Activated CD4-positive, alpha-beta memory T cell treated with anti-CD3 and anti-CD28 coated beads for 36 hours (primary cell): ENCODE measurements around the gene ZNF747. TPM values are rescaled to one million over a fixed set of nuclear protein-coding genes. Genes with fewer than 3 reads are reported as not detected.
A peak's percentile ranks its signal among the peaks of the same experiment; 100 is the strongest.

ENCODE experiments used
- CTCF ChIA-PET: fragments of 350-600 bp; sonication (Branson Sonifier 250); formaldehyde crosslinking; loops from one replicate; lab custom pipeline; 2021; ENCODE audit warnings: antibody characterized with exemption, inconsistent platforms; lab: Charles Lee
- POLR2A ChIA-PET: fragments of 350-600 bp; sonication (Branson Sonifier 250); formaldehyde crosslinking; loops from one replicate; lab custom pipeline; 2021; ENCODE audit warnings: antibody characterized with exemption; lab: Charles Lee
- DNase-seq: peaks from one replicate; pipeline ENCODE4 v3.0.0-alpha.2; 2020
- H3K27ac Mint-ChIP-seq: one replicate; pipeline ENCODE4 v1.8.0; 2021; ENCODE audit warnings: mixed read lengths
- H3K27me3 Mint-ChIP-seq: one replicate; pipeline ENCODE4 v1.8.0; 2021; ENCODE audit warnings: mixed read lengths
- H3K36me3 Mint-ChIP-seq: one replicate; pipeline ENCODE4 v1.8.0; 2021; ENCODE audit warnings: mixed read lengths
- H3K4me1 Mint-ChIP-seq: one replicate; pipeline ENCODE4 v1.8.0; 2021; ENCODE audit warnings: low read depth, mixed read lengths
- H3K4me3 Mint-ChIP-seq: one replicate; pipeline ENCODE4 v1.8.0; 2021; ENCODE audit warnings: mild to moderate bottlenecking, mixed read lengths
- H3K9me3 Mint-ChIP-seq: one replicate; pipeline ENCODE4 v1.8.0; 2021; ENCODE audit warnings: mixed read lengths
- intact Hi-C: fragments of 100-400 bp; cut with micrococcal nuclease; formaldehyde crosslinking; loops from one replicate; pipeline ENCODE4 v1.15.1; 2023
- total RNA-seq, 2 experiments: library from RNA; stranded (reverse); gene quantifications; one replicate each; pipeline ENCODE4 v1.2.3, GENCODE V29; 2021

Gene ZNF747
- total RNA-seq, 2 experiments from 2014 or later = 7.2 to 7.6 TPM

DNA sequence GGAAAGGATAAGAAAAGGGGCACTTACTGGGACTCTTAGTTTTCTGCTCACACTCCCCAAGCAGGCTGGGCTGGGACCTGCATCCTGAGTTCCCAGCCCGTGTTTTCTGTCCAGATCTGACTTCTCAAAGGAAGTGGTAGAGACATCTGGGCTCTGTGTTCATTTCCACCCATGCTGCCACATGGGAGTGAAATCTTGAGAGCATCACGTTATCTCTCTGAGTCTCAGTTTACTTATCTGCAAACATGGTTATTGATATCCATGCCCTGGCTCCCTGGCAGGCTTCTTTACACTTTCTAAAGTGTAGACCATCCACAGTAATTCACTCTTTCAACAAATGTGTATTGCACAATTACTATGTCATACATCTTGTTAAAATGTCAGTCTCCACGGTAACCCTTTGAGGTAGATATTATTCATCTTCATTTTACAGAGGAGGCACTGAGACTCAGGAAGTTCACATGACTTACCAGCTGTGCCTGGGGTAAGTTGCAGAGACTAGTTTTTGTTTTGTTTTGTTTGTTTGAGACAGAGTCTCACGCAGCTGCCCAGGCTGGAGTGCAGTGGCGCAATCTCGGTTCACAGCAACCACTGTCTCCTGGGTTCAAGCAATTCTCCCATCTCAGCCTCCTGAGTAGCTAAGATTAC, 33.5 kb upstream of the ZNF747 start:
- ChIA-PET CTCF (interaction anchor here (0.7 to 3.0 kb wide), 5 partner anchors 10 to 138 kb away, joined by 4 to 16 read pairs (median 5); partner anchors contain the start of genes DCTPP1 and ZNF764), POLR2A (interaction anchor here (1.0 to 4.5 kb wide), 8 partner anchors 10 to 150 kb away, joined by 3 to 24 read pairs (median 6); partner anchors contain the start of genes ITGAL, ZNF747, ZNF764 and ZNF785)
- peak; percentile 74 for DNase-seq
- H3K36me3 Mint-ChIP-seq = peaks cover 4% of the 10 kb centered on the region
- H3K27me3 Mint-ChIP-seq = no peaks in the 10 kb centered on the region
- peak overlapping the region; percentile 97 for H3K27ac Mint-ChIP-seq
- H3K4me3 Mint-ChIP-seq = peak overlapping the region; percentile 72
- no peaks in the 10 kb centered on the region for H3K9me3 Mint-ChIP-seq
- intact Hi-C loops = loop anchor here (1.0 to 2.0 kb wide), 6 partner anchors 10 to 195 kb away; partner anchors contain the start of genes CFAP119, ITGAL, RNF40 and ZNF764
- peaks cover 36% of the 10 kb centered on the region for H3K4me1 Mint-ChIP-seq

DNA sequence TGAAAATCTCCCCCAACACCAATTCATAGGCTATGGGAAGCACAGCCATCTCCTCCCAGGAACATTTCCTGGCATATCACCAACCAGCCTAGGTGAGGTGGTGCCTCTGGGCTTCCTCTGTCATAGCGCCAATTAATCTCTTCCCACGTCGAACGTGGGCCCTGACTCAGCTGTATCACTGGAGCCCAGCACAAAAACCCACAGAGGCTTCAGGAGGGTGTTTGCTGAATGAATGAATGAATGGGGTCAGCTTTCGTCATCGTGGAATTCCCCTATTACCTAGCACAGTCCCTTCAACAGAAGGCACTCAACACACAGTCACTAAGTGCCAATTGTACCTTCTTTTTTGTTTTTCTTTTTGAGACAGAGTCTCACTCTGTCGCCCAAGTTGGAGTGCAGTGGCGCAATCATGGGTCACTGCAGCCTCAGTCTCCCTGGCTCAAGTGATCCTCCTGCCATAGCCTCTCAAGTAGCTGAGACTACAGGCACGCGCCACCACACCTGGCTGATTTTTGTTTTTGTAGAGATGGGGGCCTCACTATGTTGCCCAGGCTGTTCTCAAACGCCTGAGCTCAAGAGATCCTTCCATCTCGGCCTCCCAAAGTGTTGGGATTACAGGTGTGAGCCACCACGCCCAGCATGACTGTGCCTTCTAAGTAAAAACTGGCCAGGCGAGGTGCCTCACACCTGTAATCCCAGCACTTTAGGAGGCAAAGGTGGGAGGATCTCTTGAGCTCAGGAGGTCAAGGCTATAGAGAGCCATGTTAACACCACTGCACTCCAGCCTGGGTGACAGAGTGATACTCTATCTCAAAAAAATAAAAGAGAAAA, 32.7 kb upstream of the ZNF747 start:
- Mint-ChIP-seq H3K4me3 (peak overlapping the region; percentile 72), H3K27ac (peak overlapping the region; percentile 97), H3K27me3 (no peaks in the 10 kb centered on the region), H3K4me1 (peaks cover 35% of the 10 kb centered on the region), H3K36me3 (peaks cover 4% of the 10 kb centered on the region), H3K9me3 (no peaks in the 10 kb centered on the region)
- ChIA-PET POLR2A (interaction anchor here (1.0 to 4.5 kb wide), 6 partner anchors 10 to 149 kb away, joined by 3 to 24 read pairs (median 12); partner anchors contain the start of genes ZNF747, ZNF764 and ZNF785), CTCF (interaction anchor here (0.6 to 3.0 kb wide), 7 partner anchors 10 to 137 kb away, joined by 3 to 16 read pairs (median 5); partner anchors contain the start of genes DCTPP1, PRR14 and ZNF764)
- intact Hi-C loops = loop anchor here (1.0 kb wide), 1 partner anchor 16 kb away; no protein-coding TSS in a partner anchor
- peak; percentile 88 for DNase-seq

DNA sequence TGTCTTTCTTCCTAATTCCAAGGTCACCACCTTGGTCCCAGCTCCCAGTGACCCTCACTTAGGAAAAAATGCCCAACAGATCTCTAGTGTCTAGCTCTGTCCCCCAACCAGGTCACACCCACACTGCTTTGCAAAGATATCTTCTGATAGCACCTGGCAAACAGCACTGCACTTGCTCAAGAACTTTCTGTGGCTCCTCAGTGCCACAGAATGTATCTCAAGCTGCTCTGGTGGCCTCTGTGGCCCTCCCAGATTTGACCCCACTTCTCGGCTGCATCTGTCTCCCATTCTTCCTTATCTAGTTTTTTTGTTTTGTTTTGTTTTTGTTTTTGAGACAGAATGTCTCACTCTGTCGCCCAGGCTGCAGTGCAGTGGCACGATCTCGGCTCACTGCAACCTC, 31.9 kb upstream of the ZNF747 start:
- ChIA-PET POLR2A (interaction anchor here (0.5 to 4.5 kb wide), 7 partner anchors 9 to 89 kb away, joined by 3 to 24 read pairs (median 8); partner anchors contain the start of genes ZNF747, ZNF764 and ZNF785), CTCF (interaction anchor here (0.6 to 3.0 kb wide), 8 partner anchors 9 to 137 kb away, joined by 3 to 16 read pairs (median 4); partner anchors contain the start of genes DCTPP1, PRR14 and ZNF764)
- Mint-ChIP-seq H3K9me3 (no peaks in the 10 kb centered on the region), H3K36me3 (peaks cover 2% of the 10 kb centered on the region), H3K4me1 (peaks cover 30% of the 10 kb centered on the region), H3K27ac (peak overlapping the region; percentile 97), H3K27me3 (no peaks in the 10 kb centered on the region), H3K4me3 (no peak overlapping the region)
- intact Hi-C loops = no loop called here
- DNase-seq = no peak

GRCh38 chr16:30565984-30566383, 31.3 kb upstream of the ZNF747 start:
- ChIA-PET CTCF (interaction anchor here (0.6 to 3.0 kb wide), 5 partner anchors 30 to 118 kb away, joined by 3 to 14 read pairs (median 3); no protein-coding TSS in a partner anchor), POLR2A (interaction anchor here (0.5 to 4.5 kb wide), 4 partner anchors 20 to 89 kb away, joined by 3 to 24 read pairs (median 3); partner anchors contain the start of genes ZNF747 and ZNF785)
- intact Hi-C loops = no loop called here
- no peak for DNase-seq
- peaks cover 2% of the 10 kb centered on the region for H3K36me3 Mint-ChIP-seq
- H3K27me3 Mint-ChIP-seq = no peaks in the 10 kb centered on the region
- peaks cover 33% of the 10 kb centered on the region for H3K4me1 Mint-ChIP-seq
- H3K27ac Mint-ChIP-seq = peak overlapping the region; percentile 97
- no peak overlapping the region for H3K4me3 Mint-ChIP-seq
- no peaks in the 10 kb centered on the region for H3K9me3 Mint-ChIP-seq

DNA sequence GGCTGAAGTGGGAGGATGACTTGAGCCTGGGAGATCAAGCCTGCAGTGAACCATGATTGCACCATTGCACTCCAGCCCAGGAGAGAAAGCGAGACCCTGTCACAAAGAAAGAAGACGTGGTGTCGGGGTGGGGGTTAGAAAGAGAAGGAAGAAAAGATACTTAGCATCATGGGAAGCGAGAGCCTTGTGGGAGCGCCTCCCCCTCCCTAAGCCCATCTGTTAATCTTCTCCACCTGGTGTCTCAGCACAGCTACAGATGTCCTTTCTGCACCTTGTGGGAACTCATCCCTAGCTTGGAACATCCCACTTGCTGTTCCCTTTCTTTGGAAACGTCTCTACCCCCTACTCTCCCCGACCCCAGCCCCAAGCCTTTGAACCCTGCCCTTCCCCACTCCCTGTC, 30.9 kb upstream of the ZNF747 start:
- H3K4me3 Mint-ChIP-seq = no peak overlapping the region
- ChIA-PET CTCF (interaction anchor here (0.6 to 1.3 kb wide), 3 partner anchors 50 to 117 kb away, joined by 3 read pairs; no protein-coding TSS in a partner anchor), POLR2A (interaction anchor here (1.1 to 4.5 kb wide), 2 partner anchors 20 to 31 kb away, joined by 3 to 24 read pairs; partner anchors contain the start of genes ZNF747 and ZNF785)
- peaks cover 2% of the 10 kb centered on the region for H3K36me3 Mint-ChIP-seq
- DNase-seq = no peak
- no peaks in the 10 kb centered on the region for H3K9me3 Mint-ChIP-seq
- H3K27me3 Mint-ChIP-seq = no peaks in the 10 kb centered on the region
- peaks cover 35% of the 10 kb centered on the region for H3K4me1 Mint-ChIP-seq
- no peak overlapping the region for H3K27ac Mint-ChIP-seq
- intact Hi-C loops = no loop called here

DNA sequence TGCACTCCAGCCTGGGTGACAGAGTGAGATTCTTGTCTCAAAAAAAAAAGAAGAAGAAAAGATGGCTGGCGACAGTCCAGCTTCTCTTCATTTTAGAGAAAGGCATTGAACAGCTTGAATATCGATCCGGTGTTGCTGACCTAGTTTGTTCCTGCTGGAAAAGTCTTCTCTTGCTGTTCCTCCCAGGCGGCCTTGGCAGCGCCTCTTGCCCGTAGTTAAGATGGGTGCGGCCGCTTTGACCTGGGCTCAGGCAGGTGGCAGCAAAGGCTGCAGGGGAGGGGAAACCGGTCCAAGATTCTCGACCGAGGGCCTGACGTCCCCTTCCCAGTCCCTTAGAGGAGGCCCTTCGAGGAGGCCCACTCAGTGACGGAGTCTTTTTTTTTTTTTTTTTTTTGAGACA, 27.4 kb upstream of the ZNF747 start:
- H3K4me3 Mint-ChIP-seq = peak overlapping the region; percentile 79
- no peaks in the 10 kb centered on the region for H3K9me3 Mint-ChIP-seq
- H3K27ac Mint-ChIP-seq = peak overlapping the region; percentile 83
- ChIA-PET POLR2A (interaction anchor here (1.0 kb wide), 1 partner anchor 28 kb away, joined by 5 read pairs; the partner anchor contains the start of gene ZNF747), CTCF (interaction anchor here (0.9 to 1.0 kb wide), 2 partner anchors 27 to 36 kb away, joined by 3 to 4 read pairs; no protein-coding TSS in a partner anchor)
- peaks cover 25% of the 10 kb centered on the region for H3K4me1 Mint-ChIP-seq
- no peak for DNase-seq
- H3K36me3 Mint-ChIP-seq = no peaks in the 10 kb centered on the region
- no peaks in the 10 kb centered on the region for H3K27me3 Mint-ChIP-seq
- intact Hi-C loops = no loop called here

DNA sequence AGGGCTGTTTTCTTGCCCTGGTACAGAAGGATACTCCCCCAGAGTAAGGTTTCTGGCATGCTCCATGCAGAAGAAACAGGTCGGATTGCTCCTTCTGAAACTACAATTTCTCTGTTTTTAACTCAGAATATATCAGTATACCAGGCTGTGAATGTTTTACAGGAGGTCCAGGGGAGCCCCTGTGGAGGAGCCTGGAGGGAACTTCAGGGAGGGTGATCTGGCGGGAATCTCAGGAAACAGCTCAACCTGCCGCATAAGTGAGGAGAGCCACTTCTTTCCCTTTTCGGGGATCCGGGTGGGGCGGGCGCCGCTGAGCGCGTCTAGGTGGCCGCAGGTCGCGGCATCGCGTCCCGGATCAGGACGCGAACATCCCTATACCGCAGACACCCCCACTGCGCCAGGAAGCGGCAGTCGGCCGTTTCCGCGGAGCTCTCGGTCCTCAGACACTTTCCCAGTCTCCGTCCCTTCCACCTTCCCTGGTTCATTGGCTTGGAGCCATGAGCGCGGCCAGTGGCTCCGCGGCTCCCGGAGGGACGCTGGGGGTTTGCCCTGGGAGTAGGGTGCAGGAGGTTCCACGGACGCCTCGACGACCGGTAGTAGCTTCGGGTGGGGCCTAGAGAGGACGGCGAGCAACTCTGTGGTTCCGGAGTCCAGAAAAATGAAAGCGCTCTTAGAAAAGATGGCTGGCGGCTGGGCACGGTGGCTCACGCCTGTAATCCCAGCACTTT, 26.6 kb upstream of the ZNF747 start:
- Mint-ChIP-seq H3K27ac (peak overlapping the region; percentile 83), H3K4me3 (peak overlapping the region; percentile 79), H3K27me3 (no peaks in the 10 kb centered on the region), H3K36me3 (peaks cover 2% of the 10 kb centered on the region), H3K9me3 (no peaks in the 10 kb centered on the region), H3K4me1 (peaks cover 19% of the 10 kb centered on the region)
- intact Hi-C loops = no loop called here
- peak; percentile 31 for DNase-seq
- ChIA-PET POLR2A (interaction anchor here (1.0 kb wide), 1 partner anchor 27 kb away, joined by 5 read pairs; the partner anchor contains the start of gene ZNF747), CTCF (interaction anchor here (0.9 to 1.3 kb wide), 5 partner anchors 10 to 131 kb away, joined by 3 to 4 read pairs (median 3); partner anchors contain the start of genes DCTPP1 and ZNF688)

- ChIA-PET CTCF (interaction anchor here (1.3 kb wide), 1 partner anchor 39 kb away, joined by 3 read pairs; no protein-coding TSS in a partner anchor), POLR2A (interaction anchor here (3.3 kb wide), 1 partner anchor 25 kb away, joined by 59 read pairs; the partner anchor contains the start of gene ZNF747)
- DNase-seq = no peak
- peaks cover 13% of the 10 kb centered on the region for H3K36me3 Mint-ChIP-seq
- H3K9me3 Mint-ChIP-seq = no peaks in the 10 kb centered on the region
- H3K4me1 Mint-ChIP-seq = peaks cover 24% of the 10 kb centered on the region
- intact Hi-C loops = loop anchor here (5.0 kb wide), 1 partner anchor 127 kb away; the partner anchor contains the start of gene DCTPP1
- H3K27ac Mint-ChIP-seq = peak overlapping the region; percentile 76
- H3K4me3 Mint-ChIP-seq = no peak overlapping the region
- H3K27me3 Mint-ChIP-seq = no peaks in the 10 kb centered on the region
Observed at GRCh38 chr16:30559690-30560089, 25.0 kb upstream of the ZNF747 start.

- ChIA-PET CTCF (interaction anchor here (0.6 to 3.6 kb wide), 10 partner anchors 9 to 141 kb away, joined by 4 to 53 read pairs (median 6); partner anchors contain the start of genes DCTPP1, ZNF747 and ZNF785), POLR2A (interaction anchor here (0.6 to 3.3 kb wide), 11 partner anchors 9 to 151 kb away, joined by 3 to 59 read pairs (median 5); partner anchors contain the start of genes DCTPP1, ZNF688, ZNF747 and ZNF771)
- DNase-seq = no peak
- Mint-ChIP-seq H3K27ac (peak overlapping the region; percentile 96), H3K27me3 (no peaks in the 10 kb centered on the region), H3K4me1 (peaks cover 31% of the 10 kb centered on the region), H3K36me3 (peaks cover 19% of the 10 kb centered on the region), H3K4me3 (peak overlapping the region; percentile 89), H3K9me3 (no peaks in the 10 kb centered on the region)
- intact Hi-C loops = loop anchor here (1.0 to 5.0 kb wide), 5 partner anchors 9 to 127 kb away; partner anchors contain the start of genes DCTPP1 and FBRS
Observed at GRCh38 chr16:30558789-30559377, 24.2 kb upstream of the ZNF747 start.
